OCI-LY1 (cell line): ENCODE data around the gene HACD2.

ENCODE experiments used
- H2AFZ ChIP-seq: fragments of 200-600 bp; sonication (generic), shearing (Covaris generic); 2 replicates; pipeline ENCODE4 v1.6.0; 2014; ENCODE audit warnings: antibody characterized with exemption, mild to moderate bottlenecking, low read length
- H3F3A ChIP-seq: fragments of 200-600 bp; sonication (generic), shearing (Covaris generic); 2 replicates; pipeline ENCODE4 v1.6.0; 2014; ENCODE audit warnings: mild to moderate bottlenecking, antibody characterized with exemption, low read length, moderate library complexity; ENCODE audit not compliant: insufficient read depth
- H3K27ac ChIP-seq: fragments of 200-600 bp; sonication (generic); 2 replicates; pipeline ENCODE4 v1.5.1; 2014; ENCODE audit warnings: low read length, mixed run types, mild to moderate bottlenecking, low read depth; ENCODE audit not compliant: poor library complexity, severe bottlenecking
- H3K27me3 ChIP-seq: fragments of 200-600 bp; sonication (generic); 2 replicates; pipeline ENCODE4 v1.6.0; 2014; ENCODE audit warnings: antibody characterized with exemption, mild to moderate bottlenecking, low read length, moderate library complexity; ENCODE audit not compliant: insufficient read depth
- H3K36me3 ChIP-seq: fragments of 200-600 bp; sonication (generic); 2 replicates; pipeline ENCODE4 v1.6.1; 2014; ENCODE audit warnings: mild to moderate bottlenecking, antibody characterized with exemption, low read length, moderate library complexity, mixed read lengths; ENCODE audit not compliant: insufficient read depth
- H3K4me1 ChIP-seq: fragments of 200-600 bp; sonication (generic); 2 replicates; pipeline ENCODE4 v1.5.1; 2014; ENCODE audit warnings: mild to moderate bottlenecking, low read length, moderate library complexity; ENCODE audit not compliant: insufficient read depth, severe bottlenecking
- H3K4me2 ChIP-seq: fragments of 200-600 bp; sonication (generic), shearing (Covaris generic); 2 replicates; pipeline ENCODE4 v1.6.1; 2014; ENCODE audit warnings: low read length
- H3K4me3 ChIP-seq: fragments of 200-600 bp; sonication (generic); 2 replicates; pipeline ENCODE4 v1.5.1; 2014; ENCODE audit warnings: low read length, low read depth, mild to moderate bottlenecking, mixed read lengths; ENCODE audit not compliant: poor library complexity, severe bottlenecking
- H3K79me2 ChIP-seq: fragments of 200-600 bp; shearing (Covaris generic); 2 replicates; pipeline ENCODE4 v1.6.1; 2016; ENCODE audit warnings: mixed run types, low read length, mixed read lengths; ENCODE audit not compliant: insufficient read depth
- H3K9ac ChIP-seq: fragments of 200-600 bp; sonication (generic), shearing (Covaris generic); 2 replicates; pipeline ENCODE4 v1.6.1; 2014; ENCODE audit warnings: mild to moderate bottlenecking, low read length, mixed read lengths
- H3K9me2 ChIP-seq: fragments of 200-600 bp; sonication (generic), shearing (Covaris generic); 2 replicates; pipeline ENCODE4 v1.6.1; 2014; ENCODE audit warnings: low read depth, mild to moderate bottlenecking, low read length, mixed read lengths
- H3K9me3 ChIP-seq: fragments of 200-600 bp; shearing (Covaris generic); 2 replicates; pipeline ENCODE4 v1.6.1; 2014; ENCODE audit warnings: low read length, mixed read lengths
- H4K20me1 ChIP-seq: fragments of 200-600 bp; sonication (generic), shearing (Covaris generic); 2 replicates; pipeline ENCODE4 v1.6.0; 2016; ENCODE audit warnings: mild to moderate bottlenecking, low read length; ENCODE audit not compliant: insufficient read depth
- CTCF ChIP-seq: fragments of 200-600 bp; sonication (generic), shearing (Covaris generic); IDR thresholded peaks from 2 replicates; pipeline ENCODE4 v1.5.1; 2017; ENCODE audit warnings: mild to moderate bottlenecking, antibody characterized with exemption, low read length, moderate library complexity, mixed read lengths
- EZH2 ChIP-seq: fragments of 200-600 bp; sonication (generic), shearing (Covaris generic); IDR thresholded peaks from 2 replicates; pipeline ENCODE4 v1.8.0; 2017; ENCODE audit warnings: borderline replicate concordance, mixed run types, mild to moderate bottlenecking, antibody characterized with exemption, low read length, moderate library complexity, mixed read lengths

The HACD2 gene

GRCh38 chr3:123503203-123503602 is 81.7 kb downstream of the HACD2 start:
- Histone ChIP-seq H2AFZ (no peak overlapping the region), H3K4me2 (no peak overlapping the region), H3K9me3 (no peaks in the 10 kb centered on the region), H3K27me3 (no peaks in the 10 kb centered on the region), H4K20me1 (no peaks in the 10 kb centered on the region), H3K4me3 (no peak overlapping the region), H3K9ac (no peak overlapping the region), H3K36me3 (peaks cover 7% of the 10 kb centered on the region; the same call in 1 of the 2 replicates), H3K9me2 (no peaks in the 10 kb centered on the region), H3F3A (no peaks in the 10 kb centered on the region), H3K79me2 (no peaks in the 10 kb centered on the region), H3K27ac (no peak overlapping the region), H3K4me1 (no peaks in the 10 kb centered on the region)
- TF ChIP-seq EZH2 (no peak), CTCF (no peak)

- Histone ChIP-seq H3K9me2 (no peaks in the 10 kb centered on the region), H3K9me3 (no peaks in the 10 kb centered on the region), H3K9ac (no peak overlapping the region), H3K4me2 (no peak overlapping the region), H3K4me3 (no peak overlapping the region), H3K4me1 (no peaks in the 10 kb centered on the region), H3K36me3 (peaks cover 7% of the 10 kb centered on the region; the same call in 1 of the 2 replicates), H4K20me1 (no peaks in the 10 kb centered on the region), H3K79me2 (no peaks in the 10 kb centered on the region), H3K27me3 (no peaks in the 10 kb centered on the region), H3F3A (no peaks in the 10 kb centered on the region), H2AFZ (no peak overlapping the region), H3K27ac (no peak overlapping the region)
- no peak for TF ChIP-seq EZH2
- TF ChIP-seq CTCF: no peak
Measured at GRCh38 chr3:123499322-123499721, 85.5 kb downstream of the HACD2 start.

- Histone ChIP-seq H3K9me3 (no peaks in the 10 kb centered on the region), H3K9me2 (no peaks in the 10 kb centered on the region), H2AFZ (no peak overlapping the region), H3K4me1 (no peaks in the 10 kb centered on the region), H4K20me1 (no peaks in the 10 kb centered on the region), H3K27ac (no peak overlapping the region), H3K4me3 (no peak overlapping the region), H3K36me3 (peaks cover 7% of the 10 kb centered on the region; the same call in 1 of the 2 replicates), H3K4me2 (no peak overlapping the region), H3K27me3 (no peaks in the 10 kb centered on the region), H3F3A (no peaks in the 10 kb centered on the region), H3K9ac (no peak overlapping the region), H3K79me2 (no peaks in the 10 kb centered on the region)
- TF ChIP-seq EZH2: no peak
Measured at GRCh38 chr3:123498761-123499160, 86.1 kb downstream of the HACD2 start.

GRCh38 chr3:123493912-123494311 is 90.9 kb downstream of the HACD2 start:
- Histone ChIP-seq H3K9me2 (no peaks in the 10 kb centered on the region), H2AFZ (no peak overlapping the region), H3K4me2 (no peak overlapping the region), H3K4me1 (no peaks in the 10 kb centered on the region), H3K36me3 (peaks cover 3% of the 10 kb centered on the region; the same call in 1 of the 2 replicates), H3K27me3 (no peaks in the 10 kb centered on the region), H3K4me3 (no peak overlapping the region), H3K27ac (no peak overlapping the region), H4K20me1 (no peaks in the 10 kb centered on the region), H3K9ac (no peak overlapping the region), H3F3A (no peaks in the 10 kb centered on the region), H3K79me2 (no peaks in the 10 kb centered on the region), H3K9me3 (no peaks in the 10 kb centered on the region)
- no peak for TF ChIP-seq CTCF
- no peak for TF ChIP-seq EZH2
